T-helper 17 cell (primary cell): Measurements from ENCODE around the gene PERCC1. TPM values are rescaled to one million over a fixed set of nuclear protein-coding genes. Genes with fewer than 3 reads are reported as not detected.
"Not testable (repeated sequence)": the region's sequence is repeated elsewhere in the genome, so short reads cannot be mapped to it uniquely, and the experiment has no call there.

Experiments used
- ATAC-seq: fragments of 150-1000 bp; cut with Tn5 transposase; 2 replicates; pipeline ENCODE4 v1.10.0; 2021; ENCODE audit warnings: mild to moderate bottlenecking, moderate library complexity
- DNase-seq, 3 donors: peaks; one replicate each; pipeline versions ENCODE4 v3.0.0 to v3.0.0-alpha.2; 2020 to 2021
- H3K9me3 ChIP-seq: one replicate; pipeline ENCODE4 v1.7.0; 2013; ENCODE audit warnings: low read length, mild to moderate bottlenecking; ENCODE audit not compliant: control insufficient read depth, poor library complexity, severe bottlenecking
- H3K27ac Mint-ChIP-seq: one replicate; pipeline ENCODE4 v1.8.0; 2022; ENCODE audit warnings: mild to moderate bottlenecking, moderate library complexity, mixed read lengths
- H3K27me3 Mint-ChIP-seq: one replicate; pipeline ENCODE4 v1.8.0; 2022; ENCODE audit warnings: mixed read lengths
- H3K36me3 Mint-ChIP-seq: one replicate; pipeline ENCODE4 v1.8.0; 2022; ENCODE audit warnings: low read depth, mixed read lengths
- H3K4me1 Mint-ChIP-seq: one replicate; pipeline ENCODE4 v1.8.0; 2022; ENCODE audit warnings: mild to moderate bottlenecking, mixed read lengths
- H3K4me3 Mint-ChIP-seq: one replicate; pipeline ENCODE4 v1.8.0; 2022; ENCODE audit warnings: mild to moderate bottlenecking, moderate library complexity, mixed read lengths
- total RNA-seq, 4 donors: library from RNA in 2 of 4; stranded (reverse) in 2 of 4; gene quantifications; one replicate each; pipeline ENCODE4 v1.2.3 and lab custom pipeline; 2022 to 2026

The PERCC1 gene
- total RNA-seq, 2 donors from 2014 or later = not detected

DNA sequence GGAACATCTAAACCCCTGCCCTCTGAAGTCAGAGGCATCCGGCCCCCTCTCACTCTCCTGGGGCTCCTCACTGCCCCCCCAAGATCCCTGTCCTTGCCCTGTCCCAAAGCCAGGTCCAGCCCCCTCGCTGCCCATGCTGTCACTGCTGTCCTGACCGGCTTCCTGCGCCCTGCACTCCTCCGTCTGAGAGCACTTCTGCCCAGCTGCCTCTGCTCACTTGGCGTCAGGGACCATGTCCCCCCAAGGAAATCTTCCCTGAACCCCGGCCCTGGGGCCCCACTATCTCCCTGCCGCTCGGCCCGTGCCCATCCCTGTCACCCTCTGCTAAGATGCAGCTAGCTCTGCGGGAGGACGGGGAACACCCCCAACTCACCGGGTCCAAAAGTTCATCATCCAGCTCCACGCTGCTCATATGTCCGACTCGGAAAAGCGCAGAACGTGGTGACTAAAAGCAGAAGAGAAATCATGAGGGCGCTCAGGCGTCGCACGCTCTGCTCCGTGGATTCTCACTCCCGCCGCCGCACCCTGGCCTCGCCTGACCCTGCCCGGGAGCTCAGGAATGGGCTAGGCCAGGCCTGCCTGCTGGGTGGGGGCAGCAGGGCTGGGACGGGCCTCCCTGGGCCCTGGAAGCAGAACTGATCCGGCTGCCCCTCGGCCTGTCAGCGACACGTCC is 34.2 kb downstream of the PERCC1 start:
- H3K36me3 Mint-ChIP-seq = no peaks in the 10 kb centered on the region
- H3K4me1 Mint-ChIP-seq = peaks cover 15% of the 10 kb centered on the region
- DNase-seq = no peak
- no peaks in the 10 kb centered on the region for H3K9me3 ChIP-seq
- no peak overlapping the region for H3K4me3 Mint-ChIP-seq
- no peak overlapping the region for H3K27ac Mint-ChIP-seq
- H3K27me3 Mint-ChIP-seq = no peaks in the 10 kb centered on the region
- no peak for ATAC-seq

DNA sequence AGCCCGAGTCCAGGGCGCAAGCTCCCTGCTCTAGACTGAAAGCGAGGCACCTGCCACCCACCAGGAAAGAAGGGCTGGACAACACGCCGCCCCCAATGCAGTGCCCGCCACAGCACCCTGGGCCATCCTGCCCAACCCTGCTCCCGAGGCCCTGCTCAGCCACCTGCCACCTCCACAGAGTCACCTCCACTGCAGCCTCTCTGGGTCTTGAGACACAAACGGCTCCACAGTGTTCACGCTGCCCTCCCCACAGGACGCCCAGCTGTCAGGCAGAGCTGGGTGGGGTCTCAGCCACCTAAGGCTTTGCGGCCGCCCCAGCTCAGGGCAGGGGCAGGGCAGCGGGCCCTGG is 34.7 kb downstream of the PERCC1 start:
- H3K9me3 ChIP-seq = no peaks in the 10 kb centered on the region
- Mint-ChIP-seq H3K4me1 (peaks cover 17% of the 10 kb centered on the region), H3K4me3 (peak overlapping the region; percentile 31), H3K27me3 (no peaks in the 10 kb centered on the region), H3K36me3 (no peaks in the 10 kb centered on the region), H3K27ac (no peak overlapping the region)
- peak in 1 of 3 donors; percentile 4 for DNase-seq
- no peak for ATAC-seq

DNA sequence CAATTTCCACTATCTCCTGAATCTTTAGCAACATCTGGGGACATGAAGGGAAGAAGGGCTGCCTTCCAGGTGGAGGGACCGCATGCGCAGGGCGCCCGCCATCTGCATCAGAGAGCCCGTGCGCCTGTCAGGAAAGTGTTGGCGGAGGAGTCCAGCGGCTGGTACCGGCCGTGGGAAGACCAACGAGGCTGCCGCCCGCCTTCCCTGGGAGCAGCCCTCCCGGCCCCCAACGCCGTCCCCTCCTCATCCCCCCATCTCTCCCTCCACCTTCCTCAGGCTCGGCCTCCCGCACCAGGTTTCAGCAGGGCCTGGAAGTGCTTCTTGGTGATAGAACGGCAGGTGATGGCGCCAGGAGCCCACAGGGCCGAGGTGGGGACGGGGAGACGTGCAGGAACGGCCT is 35.2 kb downstream of the PERCC1 start:
- no peak for ATAC-seq
- peak in 1 of 3 donors; percentile 6 for DNase-seq
- Mint-ChIP-seq H3K36me3 (no peaks in the 10 kb centered on the region), H3K27me3 (no peaks in the 10 kb centered on the region), H3K4me1 (peaks cover 22% of the 10 kb centered on the region), H3K27ac (no peak overlapping the region), H3K4me3 (no peak overlapping the region)
- no peaks in the 10 kb centered on the region for H3K9me3 ChIP-seq

DNA sequence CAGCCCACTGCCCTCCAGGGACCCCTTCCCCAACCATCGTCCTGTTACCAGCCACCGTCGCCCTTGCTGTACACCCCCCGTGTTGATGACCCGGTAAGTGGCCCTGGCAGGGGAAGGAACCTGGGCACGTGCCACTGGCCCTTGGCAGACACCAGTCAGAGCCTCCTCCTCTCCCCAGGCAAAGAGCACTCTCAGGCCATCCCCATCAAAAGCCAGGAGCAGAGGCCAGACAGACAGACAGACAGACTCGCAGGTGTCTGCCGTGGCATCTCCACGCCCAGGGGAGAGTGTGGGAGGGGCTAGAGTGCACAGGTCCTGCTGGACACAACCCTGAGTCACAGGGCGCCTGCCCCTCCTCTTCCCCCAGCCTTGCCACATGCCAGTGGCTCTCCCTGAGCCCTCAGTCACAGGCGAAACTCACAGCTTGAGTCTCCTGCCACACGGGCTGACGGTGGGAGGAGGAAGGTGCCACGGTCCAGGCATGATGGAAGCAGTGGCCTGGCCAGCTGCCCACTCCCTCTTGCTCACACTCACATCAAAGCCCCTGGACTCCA is 36.2 kb downstream of the PERCC1 start:
- Mint-ChIP-seq H3K27ac (peak overlapping the region; percentile 70), H3K4me1 (peaks cover 23% of the 10 kb centered on the region), H3K27me3 (no peaks in the 10 kb centered on the region), H3K4me3 (no peak overlapping the region), H3K36me3 (no peaks in the 10 kb centered on the region)
- no peak for DNase-seq
- no peaks in the 10 kb centered on the region for H3K9me3 ChIP-seq
- no peak for ATAC-seq

DNA sequence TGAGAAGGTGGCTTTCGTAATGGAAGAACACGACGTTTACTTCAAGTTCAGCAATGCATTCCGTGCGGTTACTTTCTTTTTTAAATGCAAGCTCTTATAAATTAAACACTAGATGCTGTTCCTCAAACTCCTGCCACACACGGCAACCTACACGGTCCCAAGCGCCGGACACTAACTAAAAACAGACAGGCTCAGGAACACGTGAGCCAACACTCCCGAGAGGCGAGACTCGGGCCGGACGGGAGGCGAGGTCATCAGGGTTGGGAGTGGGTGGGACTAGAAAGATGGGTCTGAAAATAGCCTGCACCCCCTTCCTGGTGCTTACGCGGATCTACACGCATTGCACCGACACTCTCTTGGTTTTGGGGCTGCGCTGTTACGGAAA is 37.5 kb downstream of the PERCC1 start:
- no peak overlapping the region for H3K4me3 Mint-ChIP-seq
- no peak for ATAC-seq

DNA sequence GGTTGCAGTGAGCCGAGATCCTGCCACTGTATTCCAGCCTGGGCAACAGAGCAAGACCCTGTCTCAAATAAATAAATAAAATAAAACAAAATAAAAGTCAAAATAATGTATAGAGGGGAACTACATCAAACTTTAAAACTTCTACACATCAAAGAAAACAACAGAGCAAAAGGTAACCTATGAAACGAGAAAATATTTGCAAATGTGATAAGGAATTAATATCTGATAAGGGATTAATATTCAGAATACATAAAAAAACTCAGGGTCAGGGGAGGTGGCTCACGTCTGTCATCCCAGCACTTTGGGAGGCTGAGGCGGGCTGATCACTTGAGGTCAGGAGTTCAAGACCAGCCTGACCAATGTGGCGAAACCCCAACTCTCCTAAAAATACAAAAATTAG is 38.3 kb downstream of the PERCC1 start:
- not testable (repeated sequence) for H3K36me3 Mint-ChIP-seq, DNase-seq, H3K9me3 ChIP-seq, ATAC-seq, H3K4me3 Mint-ChIP-seq, H3K27ac Mint-ChIP-seq, H3K27me3 Mint-ChIP-seq
- peaks cover 26% of the 10 kb centered on the region for H3K4me1 Mint-ChIP-seq

More for the DNA sequence above, 37.5 kb downstream of the PERCC1 start:
- H3K4me1 Mint-ChIP-seq = peaks cover 25% of the 10 kb centered on the region
- no peak overlapping the region for H3K27ac Mint-ChIP-seq
- DNase-seq = no peak
- H3K27me3 Mint-ChIP-seq = no peaks in the 10 kb centered on the region
- H3K9me3 ChIP-seq = no peaks in the 10 kb centered on the region
- no peaks in the 10 kb centered on the region for H3K36me3 Mint-ChIP-seq

DNA sequence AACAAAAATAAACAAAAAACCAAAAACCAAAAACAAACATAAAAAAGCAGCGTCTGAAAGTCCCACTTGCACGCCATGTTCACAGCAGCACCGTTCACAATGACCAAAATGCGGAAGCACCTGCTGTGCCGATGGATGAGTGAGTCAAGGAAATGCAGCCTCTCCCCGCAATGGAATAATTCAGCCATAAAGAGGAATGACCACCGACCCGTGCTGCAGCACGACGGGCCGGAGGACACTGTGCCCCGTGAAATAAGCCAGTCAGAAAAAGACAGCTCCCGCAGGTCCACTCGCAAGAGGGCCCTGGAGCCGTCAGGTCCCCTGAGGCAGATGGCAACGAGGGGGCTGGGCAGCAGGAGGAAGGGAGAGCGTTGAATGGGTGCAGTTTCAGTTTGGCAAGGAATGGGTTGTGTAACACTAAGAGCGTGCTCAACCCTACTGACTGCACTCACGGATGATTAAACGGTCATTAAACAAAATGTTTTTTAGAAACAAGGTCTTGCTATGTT is 38.9 kb downstream of the PERCC1 start:
- Mint-ChIP-seq H3K27ac (peak overlapping the region; percentile 24), H3K4me1 (peaks cover 25% of the 10 kb centered on the region), H3K27me3 (no peaks in the 10 kb centered on the region), H3K36me3 (no peaks in the 10 kb centered on the region), H3K4me3 (no peak overlapping the region)
- no peaks in the 10 kb centered on the region for H3K9me3 ChIP-seq
- DNase-seq (no peak), ATAC-seq (no peak)

DNA sequence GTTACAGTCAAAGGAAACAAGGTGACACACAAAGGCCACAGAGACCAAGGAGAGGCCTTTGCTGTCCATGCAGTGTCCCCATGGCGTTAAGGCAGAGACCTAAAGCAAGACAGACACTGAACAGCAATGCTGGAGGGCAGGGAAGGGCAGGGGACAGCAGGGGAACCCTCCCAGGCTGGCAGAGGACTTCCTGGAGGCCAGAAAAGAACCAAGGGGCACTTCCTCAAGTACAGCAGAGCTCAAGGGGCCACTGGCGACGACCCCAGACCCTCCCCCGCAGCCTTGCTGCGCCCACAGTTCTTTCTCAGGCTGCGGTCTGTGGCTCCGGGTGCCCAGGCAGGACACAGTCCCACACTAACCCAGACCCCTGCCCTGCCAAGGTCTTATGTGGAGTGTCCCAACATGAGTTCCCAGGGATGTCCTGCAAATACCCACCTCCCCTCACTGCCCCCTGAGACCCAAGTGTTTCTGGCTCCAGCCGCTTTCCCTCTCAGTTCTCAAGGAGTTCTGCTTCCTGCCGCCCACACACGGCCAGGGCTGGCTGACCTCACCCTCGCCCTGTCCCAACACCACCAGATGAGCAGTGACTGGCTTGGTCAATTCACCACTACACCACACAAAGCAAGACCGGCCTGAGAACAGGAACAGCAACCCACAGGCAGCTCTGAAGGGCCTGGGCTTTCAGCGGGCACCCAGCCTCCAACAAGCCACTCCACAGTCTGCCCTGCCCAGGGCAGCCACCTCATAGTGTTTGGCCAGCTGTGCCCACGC is 39.8 kb downstream of the PERCC1 start:
- H3K4me1 Mint-ChIP-seq = peaks cover 25% of the 10 kb centered on the region
- H3K27me3 Mint-ChIP-seq = no peaks in the 10 kb centered on the region
- ATAC-seq (no peak), DNase-seq (no peak)
- H3K27ac Mint-ChIP-seq = peak overlapping the region; percentile 24
- no peaks in the 10 kb centered on the region for H3K9me3 ChIP-seq
- H3K4me3 Mint-ChIP-seq = no peak overlapping the region
- no peaks in the 10 kb centered on the region for H3K36me3 Mint-ChIP-seq

DNA sequence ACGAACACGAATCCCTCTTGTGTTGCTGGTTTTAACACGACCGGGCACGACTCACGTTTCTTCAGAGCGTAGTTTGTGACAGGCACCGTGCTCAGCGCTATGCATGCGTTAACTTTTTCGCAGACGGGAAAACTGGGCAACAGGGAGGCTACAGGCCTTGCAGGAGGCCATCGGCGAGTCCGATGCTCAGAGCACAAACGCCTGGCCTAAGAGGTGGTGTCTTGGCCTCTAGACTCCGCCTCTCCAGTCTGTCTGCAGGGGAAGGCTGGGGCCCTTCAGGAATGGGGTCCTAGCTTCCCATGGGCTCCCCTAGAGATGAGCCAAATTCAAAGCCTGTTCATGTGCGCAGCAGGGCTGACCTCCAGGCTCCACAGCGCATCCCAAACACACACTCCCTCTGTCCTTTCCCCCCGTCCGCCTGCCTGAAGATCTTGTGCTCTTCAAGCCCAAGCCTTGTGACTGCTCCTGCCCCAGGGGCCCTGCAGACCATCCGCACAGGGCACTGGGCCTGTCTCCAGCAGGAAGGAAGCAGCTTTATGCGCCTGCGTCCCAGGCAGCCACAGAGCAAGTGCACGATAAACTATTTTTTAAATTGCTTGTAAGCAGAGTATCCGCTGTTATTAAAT is 40.8 kb downstream of the PERCC1 start:
- H3K27ac Mint-ChIP-seq = peak overlapping the region; percentile 34
- no peaks in the 10 kb centered on the region for H3K9me3 ChIP-seq
- peaks cover 28% of the 10 kb centered on the region for H3K4me1 Mint-ChIP-seq
- H3K4me3 Mint-ChIP-seq = no peak overlapping the region
- ATAC-seq = no peak
- H3K36me3 Mint-ChIP-seq = no peaks in the 10 kb centered on the region
- no peak for DNase-seq
- H3K27me3 Mint-ChIP-seq = no peaks in the 10 kb centered on the region

DNA sequence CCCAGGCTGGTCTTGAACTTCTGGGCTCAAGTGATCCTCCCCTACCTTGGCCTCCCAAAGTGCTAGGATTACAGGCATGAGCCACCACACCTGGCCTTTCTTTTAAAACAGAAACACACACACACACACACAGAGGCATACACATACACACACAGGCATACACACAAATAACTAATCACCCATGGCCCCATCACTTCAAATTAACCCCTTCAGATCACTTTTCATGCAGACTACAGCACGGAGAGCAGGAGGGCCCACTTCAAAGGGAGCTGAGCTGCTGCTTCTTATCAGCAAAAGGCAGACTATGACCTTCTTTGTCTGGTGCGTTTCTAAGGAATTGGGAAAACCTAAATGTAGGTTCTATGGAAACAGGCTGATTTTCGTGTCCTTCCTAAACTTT is 42.1 kb downstream of the PERCC1 start:
- H3K4me1 Mint-ChIP-seq = peaks cover 25% of the 10 kb centered on the region
- DNase-seq = no peak
- no peaks in the 10 kb centered on the region for H3K36me3 Mint-ChIP-seq
- H3K27ac Mint-ChIP-seq = peak overlapping the region; percentile 70
- H3K9me3 ChIP-seq = no peaks in the 10 kb centered on the region
- no peak for ATAC-seq
- H3K4me3 Mint-ChIP-seq = peak overlapping the region; percentile 74
- no peaks in the 10 kb centered on the region for H3K27me3 Mint-ChIP-seq

DNA sequence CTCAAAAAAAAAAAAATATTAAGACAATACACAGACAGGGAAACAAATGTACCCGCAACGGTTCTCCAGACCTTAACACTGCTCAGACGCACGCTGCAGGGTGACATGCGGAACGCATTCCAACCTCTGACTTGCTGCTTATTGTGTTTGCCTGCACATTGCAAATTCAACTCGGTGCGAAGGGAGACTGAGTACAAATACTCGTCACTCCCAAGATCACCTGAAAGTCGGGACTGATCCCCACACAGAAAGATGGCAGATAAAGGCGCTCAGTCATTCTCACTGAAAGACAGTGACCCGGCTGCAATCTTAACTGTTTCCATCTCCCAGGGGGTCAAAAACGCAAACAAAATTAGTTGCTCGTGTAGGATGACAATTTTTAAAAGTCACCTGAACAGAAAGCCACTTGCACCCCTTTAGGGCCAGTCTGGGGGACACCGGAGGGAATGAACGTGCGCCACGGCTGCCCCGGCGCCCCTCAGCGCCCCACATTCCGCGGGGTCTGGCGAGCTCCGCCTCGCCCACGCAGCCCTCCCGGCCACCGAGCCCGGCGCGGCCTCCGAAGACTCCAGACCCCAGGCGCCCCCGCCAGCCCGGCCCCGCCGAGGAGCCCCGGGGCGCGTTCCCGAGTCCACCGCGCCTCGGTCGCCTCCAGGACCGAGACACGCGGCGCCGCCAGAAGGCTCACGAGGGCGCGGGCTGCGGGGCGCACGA is 43.4 kb downstream of the PERCC1 start:
- DNase-seq (no peak), ATAC-seq (no peak)
- H3K4me1 Mint-ChIP-seq = peaks cover 25% of the 10 kb centered on the region
- peak overlapping the region; percentile 70 for H3K27ac Mint-ChIP-seq
- no peaks in the 10 kb centered on the region for H3K36me3 Mint-ChIP-seq
- no peaks in the 10 kb centered on the region for H3K9me3 ChIP-seq
- peak overlapping the region; percentile 78 for H3K4me3 Mint-ChIP-seq
- no peaks in the 10 kb centered on the region for H3K27me3 Mint-ChIP-seq

DNA sequence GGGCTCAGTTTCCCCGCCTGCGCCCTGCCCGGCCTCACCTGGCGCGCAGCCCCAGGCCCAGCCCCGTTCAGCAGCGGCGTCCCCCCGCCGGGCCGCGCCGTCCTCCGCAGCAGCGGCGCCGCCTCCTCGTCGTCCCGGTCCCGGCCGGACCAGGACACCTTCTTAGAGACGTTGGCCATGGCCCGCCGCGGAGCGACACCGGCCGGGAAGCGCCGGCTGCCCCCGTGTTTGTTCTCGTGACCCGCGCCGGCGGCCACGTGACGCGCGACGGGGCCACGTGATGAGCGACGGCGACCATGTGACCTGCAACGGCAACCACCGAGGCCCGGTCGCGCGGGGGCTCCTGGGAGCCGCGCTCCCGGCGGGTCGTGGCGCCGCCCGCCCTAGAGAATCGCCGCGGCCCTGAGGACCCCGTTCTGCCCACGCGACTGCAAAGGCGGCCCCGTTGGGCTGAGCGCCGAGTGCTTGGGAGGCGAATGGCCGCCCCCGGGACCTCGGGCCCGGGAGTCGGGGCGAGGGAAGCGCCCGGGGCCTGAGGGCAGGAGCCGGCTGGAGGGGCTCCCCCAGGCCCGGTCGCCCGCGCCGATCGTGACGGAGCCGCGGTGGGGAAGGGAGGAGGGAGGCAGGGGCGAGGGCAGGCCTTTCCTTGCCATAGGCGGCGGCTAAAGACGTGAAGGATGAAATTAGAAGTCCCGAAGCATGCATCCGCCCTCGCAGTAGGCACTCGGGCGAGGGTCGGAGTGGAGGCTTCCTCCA is 44.1 kb downstream of the PERCC1 start, which contains the start of gene CLCN7:
TSS of gene CLCN7 (minus strand) at position 233 of the 756 bp plus-strand sequence. CDS start at position 179, 54 bp downstream.
- Mint-ChIP-seq H3K27me3 (no peaks in the 10 kb centered on the region), H3K36me3 (no peaks in the 10 kb centered on the region), H3K4me1 (peaks cover 19% of the 10 kb centered on the region), H3K27ac (peak within 1 kb of the TSS; percentile 78), H3K4me3 (peak within 1 kb of the TSS; percentile 78)
- DNase-seq (peak; percentile 80 to 82 (median 81)), ATAC-seq (peak; percentile 93)
- H3K9me3 ChIP-seq = no peaks in the 10 kb centered on the region
